ES-I3 (cell line): ENCODE results near the gene RPS2.
A peak's percentile ranks its signal among the peaks of the same experiment; 100 is the strongest.

Experiments used
- H3K36me3 ChIP-seq: 2 replicates; pipeline ENCODE4 v1.6.1; 2013; ENCODE audit warnings: mild to moderate bottlenecking, low read length, control low read depth, moderate library complexity; ENCODE audit not compliant: insufficient read depth
- H3K4me1 ChIP-seq: 2 replicates; pipeline ENCODE4 v1.6.1; 2013; ENCODE audit warnings: mild to moderate bottlenecking, control low read depth, low read length; ENCODE audit not compliant: insufficient read depth
- H3K9ac ChIP-seq: 2 replicates; pipeline ENCODE4 v1.6.1; 2013; ENCODE audit warnings: low read depth, mild to moderate bottlenecking, low read length, moderate library complexity
- H3K9me3 ChIP-seq: 2 replicates; pipeline ENCODE4 v1.6.1; 2013; ENCODE audit warnings: mild to moderate bottlenecking, low read length, moderate library complexity; ENCODE audit not compliant: control insufficient read depth, insufficient read depth

RPS2 gene

DNA sequence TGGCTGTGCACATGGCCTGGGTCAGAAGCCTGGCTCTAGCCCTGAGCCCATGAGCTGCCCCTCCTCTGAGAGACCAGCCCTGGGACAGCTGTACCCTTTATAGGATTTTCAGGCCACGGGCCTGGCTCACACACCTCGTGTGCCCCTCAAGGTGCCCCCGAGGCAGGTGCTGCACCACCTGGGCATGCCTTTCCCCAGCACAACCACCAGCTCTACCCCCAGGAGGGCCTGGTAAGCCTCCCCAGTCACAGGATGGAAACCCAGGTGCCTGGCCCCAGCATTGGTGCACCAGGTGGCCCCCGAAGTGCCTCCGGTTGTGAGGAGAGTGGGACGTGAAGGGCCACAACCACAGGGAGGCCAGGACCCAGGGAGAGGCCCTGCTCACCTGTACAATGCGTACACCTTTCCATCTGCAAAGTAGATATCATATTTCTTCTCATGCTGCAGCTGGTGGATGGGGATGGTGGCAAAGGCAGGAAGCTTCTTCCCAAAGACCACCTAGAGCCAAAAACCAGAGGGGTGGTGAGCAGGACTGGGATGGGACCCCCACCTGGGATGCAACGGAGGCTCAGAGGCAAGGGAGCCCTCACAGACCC is 38.7 kb upstream of the RPS2 start:
- H3K36me3 ChIP-seq: peaks cover 4% of the 10 kb centered on the region; the same call in 1 of the 2 replicates
- no peaks in the 10 kb centered on the region for H3K9me3 ChIP-seq
- H3K4me1 ChIP-seq: peaks cover 9% of the 10 kb centered on the region; the same call in 1 of the 2 replicates
- no peak overlapping the region for H3K9ac ChIP-seq

DNA sequence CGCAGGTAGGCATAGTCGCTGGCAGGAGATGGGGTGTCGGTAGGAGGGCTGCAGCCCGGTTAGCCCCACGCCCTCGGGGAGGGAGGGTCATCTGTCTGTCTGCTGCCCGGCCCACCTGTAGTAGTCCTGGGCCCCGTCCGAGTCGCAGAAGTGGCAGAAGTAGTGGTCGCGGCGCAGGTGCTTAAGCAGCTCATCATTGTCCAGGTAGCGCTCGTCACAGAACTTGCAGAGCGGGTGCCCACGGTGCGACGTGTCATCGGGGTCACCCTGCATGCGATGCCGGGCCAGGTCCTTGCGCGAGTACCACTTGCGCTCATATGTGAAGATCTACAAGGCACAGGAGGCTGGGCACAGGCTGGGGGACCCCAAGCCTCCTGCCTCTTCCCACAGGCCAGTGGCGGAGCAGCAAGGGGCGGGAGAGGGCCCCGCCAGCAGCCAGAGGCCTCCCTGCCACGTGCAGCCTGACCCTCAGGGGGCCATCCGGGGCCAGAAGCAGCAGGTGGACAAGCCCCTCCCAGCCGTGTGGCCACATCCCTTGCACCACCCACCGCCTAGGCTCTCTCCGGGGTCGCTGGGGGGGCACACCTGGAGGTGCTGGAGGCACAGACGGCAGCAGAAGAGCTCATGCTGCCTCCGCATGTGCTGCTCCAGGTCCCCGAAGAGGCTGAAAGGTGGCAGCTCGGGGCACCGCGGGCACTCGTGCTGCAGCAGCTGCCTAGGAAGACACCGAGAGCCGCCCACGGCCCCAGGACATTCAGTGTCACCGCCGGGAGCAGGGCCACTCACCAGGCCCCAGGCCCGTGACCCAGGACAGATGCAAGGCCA is 38.0 kb upstream of the RPS2 start:
- Histone ChIP-seq H3K36me3 (peaks cover 4% of the 10 kb centered on the region; the same call in 1 of the 2 replicates), H3K9me3 (no peaks in the 10 kb centered on the region), H3K9ac (no peak overlapping the region), H3K4me1 (peaks cover 6% of the 10 kb centered on the region; the same call in 1 of the 2 replicates)

DNA sequence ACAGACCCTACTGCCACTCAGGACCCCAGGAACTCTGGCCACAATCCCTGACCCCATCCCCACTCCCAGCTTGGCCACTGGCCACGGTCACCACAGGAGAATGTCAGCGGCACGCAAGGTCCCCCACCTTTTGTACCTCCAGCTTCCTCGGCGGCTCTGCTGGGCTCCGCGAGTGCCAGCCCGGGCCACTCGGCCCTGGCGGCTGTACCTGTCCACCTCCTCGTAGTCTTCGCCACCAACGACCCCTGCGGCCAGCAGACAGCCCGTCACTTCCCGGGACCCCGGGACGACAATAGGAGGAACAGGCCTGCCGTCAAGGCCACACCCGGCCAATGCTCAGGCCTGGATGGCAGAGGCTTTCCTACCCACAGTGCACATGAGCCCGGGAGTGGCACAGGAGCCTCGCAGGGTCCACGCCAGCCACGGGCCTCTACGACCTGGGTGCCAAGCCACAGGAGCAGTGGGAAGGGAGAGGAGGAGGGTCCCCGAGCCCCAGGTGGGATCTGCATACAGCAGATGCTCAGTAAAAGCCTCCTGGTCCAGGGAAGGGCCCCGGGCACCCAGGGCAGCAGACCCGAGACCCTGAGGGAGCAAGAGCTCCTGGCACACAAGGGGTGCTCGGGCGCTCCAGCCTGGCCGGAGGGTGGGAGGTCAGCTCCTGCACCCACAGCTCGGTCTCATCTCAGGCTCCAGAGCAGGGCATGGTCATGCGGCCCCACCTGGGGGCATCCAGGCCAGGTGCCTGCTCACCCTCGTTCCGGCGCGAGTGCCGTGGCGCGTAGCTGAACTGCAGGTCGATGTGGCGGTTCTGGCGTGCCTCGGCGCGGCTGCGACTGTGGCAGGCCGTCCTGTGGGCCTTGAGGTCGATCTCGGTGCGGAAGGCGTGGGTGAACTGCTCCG is 37.1 kb upstream of the RPS2 start:
- Histone ChIP-seq H3K9me3 (no peaks in the 10 kb centered on the region), H3K4me1 (peaks cover 6% of the 10 kb centered on the region; the same call in 1 of the 2 replicates), H3K36me3 (peaks cover 4% of the 10 kb centered on the region; the same call in 1 of the 2 replicates), H3K9ac (no peak overlapping the region)

DNA sequence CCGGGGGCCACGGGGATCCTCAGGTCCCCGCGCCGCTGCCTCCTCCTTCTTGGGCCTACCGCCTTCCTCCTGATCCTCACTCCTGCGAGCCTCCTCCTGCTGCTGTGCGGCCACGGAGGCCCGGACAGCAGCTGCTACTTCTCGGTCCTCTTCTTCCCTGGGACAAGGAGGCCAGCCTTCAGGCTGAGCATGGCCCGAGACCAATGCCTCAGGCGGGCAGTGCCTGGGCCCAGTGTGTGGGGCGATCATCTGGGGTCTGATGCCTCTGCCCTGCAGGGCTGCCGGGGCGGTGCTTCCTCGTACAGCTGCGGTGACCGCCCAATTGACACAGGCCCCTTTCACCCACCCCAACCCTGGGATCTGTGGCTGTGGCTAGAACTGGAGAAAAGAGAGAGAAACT is 36.4 kb upstream of the RPS2 start:
- H3K9me3 ChIP-seq: no peaks in the 10 kb centered on the region
- peaks cover 4% of the 10 kb centered on the region; the same call in 1 of the 2 replicates for H3K36me3 ChIP-seq
- H3K9ac ChIP-seq: no peak overlapping the region
- peaks cover 6% of the 10 kb centered on the region; the same call in 1 of the 2 replicates for H3K4me1 ChIP-seq

DNA sequence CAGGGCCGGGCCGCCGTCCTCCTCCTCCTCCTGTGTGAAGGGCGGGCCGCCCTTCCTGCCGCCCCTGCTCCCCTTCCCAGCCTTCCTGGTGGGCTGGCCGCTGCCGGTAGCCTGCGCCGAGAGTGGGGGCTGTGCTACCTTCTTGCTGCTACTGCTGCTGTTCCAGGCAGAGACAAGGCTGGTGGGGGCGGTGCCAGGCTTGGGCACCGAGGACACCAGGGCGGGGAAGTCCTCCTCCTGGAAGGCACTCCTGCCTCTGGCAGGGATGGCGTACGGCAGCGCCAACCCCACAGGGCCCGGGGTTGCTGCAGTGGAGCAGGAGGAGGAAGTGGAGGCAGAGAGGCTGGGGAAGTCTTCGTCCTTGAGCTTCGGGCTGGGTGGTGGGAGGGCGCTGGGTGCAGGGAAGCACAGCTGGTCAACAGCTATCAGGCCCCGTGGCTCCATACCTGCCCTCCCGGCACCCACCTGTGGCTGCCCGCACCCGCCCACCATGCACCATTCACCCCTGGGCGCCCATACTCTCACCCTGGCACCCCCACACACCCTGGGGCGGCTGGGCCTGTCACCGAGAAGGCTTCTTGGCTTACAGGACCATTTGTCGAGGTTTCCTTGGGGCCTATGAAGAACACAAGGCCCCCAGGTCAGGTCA is 35.4 kb upstream of the RPS2 start:
- Histone ChIP-seq H3K36me3 (peaks cover 4% of the 10 kb centered on the region; the same call in 1 of the 2 replicates), H3K9ac (no peak overlapping the region), H3K4me1 (peaks cover 6% of the 10 kb centered on the region; the same call in 1 of the 2 replicates), H3K9me3 (no peaks in the 10 kb centered on the region)

DNA sequence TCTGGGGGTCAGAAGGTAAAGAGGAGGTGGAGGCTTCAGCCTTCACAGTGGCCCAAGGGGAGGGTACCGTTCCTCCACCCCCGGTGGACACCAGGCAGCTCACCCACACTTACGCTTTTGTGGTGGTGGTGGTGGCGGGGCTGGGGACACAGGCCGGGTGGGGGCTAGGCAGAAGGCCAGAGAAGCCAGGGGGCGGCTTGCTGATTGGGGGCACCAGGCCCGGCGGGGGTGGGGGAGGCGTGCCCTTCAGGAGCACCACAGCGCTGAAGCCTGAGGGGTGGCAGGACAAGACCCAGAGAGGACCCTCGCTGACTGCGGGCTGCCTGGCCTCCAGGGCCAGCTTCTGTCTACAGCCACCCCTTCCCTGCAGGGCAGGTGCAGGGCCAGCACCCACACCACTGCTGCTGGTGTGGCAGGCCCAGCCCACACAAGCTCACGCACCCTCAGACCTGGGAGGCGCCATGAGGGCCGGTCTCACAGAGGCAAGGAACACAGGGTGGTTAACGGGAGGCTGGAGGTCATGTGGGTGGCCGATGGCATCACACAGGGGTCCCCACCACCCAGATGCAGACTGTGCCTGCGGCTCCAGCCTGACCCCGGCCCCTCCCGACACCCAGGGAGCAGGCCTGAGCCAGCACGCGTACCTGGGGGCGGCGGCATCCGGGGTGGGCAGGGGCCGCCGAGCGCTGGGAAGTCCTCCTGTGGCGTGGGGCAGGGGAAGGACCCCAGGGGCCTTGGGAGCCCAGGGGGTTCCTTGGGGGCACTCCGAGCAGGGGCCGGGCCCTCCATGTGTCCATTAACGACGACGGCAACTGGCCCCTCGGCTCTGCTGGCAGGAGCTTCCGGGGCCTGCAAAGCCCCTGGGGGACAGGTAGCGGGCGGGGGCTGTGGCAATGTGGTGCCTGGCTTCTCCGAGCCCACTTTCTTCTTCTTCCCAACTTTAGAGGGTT is 34.5 kb upstream of the RPS2 start:
- no peak overlapping the region for H3K9ac ChIP-seq
- H3K36me3 ChIP-seq: peaks cover 4% of the 10 kb centered on the region; the same call in 1 of the 2 replicates
- no peaks in the 10 kb centered on the region for H3K9me3 ChIP-seq
- peaks cover under 1% of the 10 kb centered on the region; the same call in 1 of the 2 replicates for H3K4me1 ChIP-seq

DNA sequence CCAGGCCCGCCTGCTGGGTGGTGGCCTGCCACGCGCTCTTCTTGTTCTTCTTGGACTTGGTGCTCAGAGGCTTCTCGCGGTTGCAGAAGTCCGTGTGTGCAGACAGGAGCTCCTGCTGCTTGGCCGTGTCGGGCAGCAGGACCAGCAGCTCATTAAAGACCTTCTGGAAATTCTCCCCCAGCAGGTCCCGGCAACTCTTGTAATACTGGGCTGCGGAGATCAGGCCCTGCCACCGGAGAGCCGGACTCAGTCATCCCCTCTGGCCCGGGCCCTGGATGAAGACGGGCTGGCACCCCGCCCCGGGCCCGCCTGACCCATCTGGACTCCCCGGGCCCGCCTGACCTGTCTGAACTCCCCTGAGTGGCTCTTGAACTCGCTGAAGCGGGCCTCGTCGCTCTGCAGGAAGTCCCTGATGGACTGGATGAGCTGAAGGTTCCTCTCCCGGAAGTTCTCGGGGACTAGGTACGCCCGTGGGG is 33.8 kb upstream of the RPS2 start:
- Histone ChIP-seq H3K4me1 (no peaks in the 10 kb centered on the region), H3K9me3 (no peaks in the 10 kb centered on the region), H3K36me3 (peaks cover 4% of the 10 kb centered on the region; the same call in 1 of the 2 replicates), H3K9ac (no peak overlapping the region)

DNA sequence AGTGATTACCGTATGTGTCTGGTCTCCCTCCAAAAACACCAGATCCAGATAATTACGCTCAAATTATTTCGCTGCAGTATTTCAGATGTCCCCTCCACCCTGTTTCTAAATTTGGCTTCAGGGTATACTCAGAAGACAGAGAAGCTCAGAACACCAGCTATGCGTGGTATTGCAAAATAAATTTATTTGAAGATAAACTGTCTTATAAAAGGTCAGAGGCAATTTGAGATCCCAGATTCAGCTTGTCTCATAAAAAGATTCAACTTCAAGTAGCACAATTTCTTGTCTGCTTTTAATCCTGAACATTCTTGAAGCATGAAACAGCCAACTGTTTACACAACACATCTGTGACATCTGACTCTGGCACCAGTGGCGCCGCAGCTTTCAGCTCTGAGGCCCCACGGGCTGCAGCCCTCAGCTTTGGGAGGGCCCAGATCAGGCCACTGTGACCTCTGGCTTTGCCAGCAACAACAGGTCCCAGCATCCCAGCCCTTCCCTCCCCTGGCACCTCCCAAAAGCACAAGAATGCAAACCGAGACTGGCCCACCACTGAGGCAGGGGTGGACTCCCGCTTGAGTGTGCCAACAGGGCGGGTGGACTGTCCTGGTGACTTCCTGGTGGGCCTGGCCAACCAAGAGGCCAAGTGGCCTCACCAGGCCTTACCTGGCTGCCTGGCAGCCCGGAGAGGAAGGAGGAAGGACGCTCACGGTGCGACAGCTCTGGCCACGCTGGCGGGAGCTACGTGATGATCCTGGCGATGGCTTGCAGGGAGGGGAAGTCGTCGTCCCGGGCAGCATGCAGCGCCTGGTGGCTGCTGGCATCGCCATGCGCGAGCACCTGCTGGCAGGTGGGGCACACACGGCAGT is 33.1 kb upstream of the RPS2 start:
- Histone ChIP-seq H3K4me1 (no peaks in the 10 kb centered on the region; the same call in 1 of the 2 replicates), H3K9me3 (no peaks in the 10 kb centered on the region), H3K9ac (no peak overlapping the region), H3K36me3 (peaks cover 4% of the 10 kb centered on the region; the same call in 1 of the 2 replicates)

DNA sequence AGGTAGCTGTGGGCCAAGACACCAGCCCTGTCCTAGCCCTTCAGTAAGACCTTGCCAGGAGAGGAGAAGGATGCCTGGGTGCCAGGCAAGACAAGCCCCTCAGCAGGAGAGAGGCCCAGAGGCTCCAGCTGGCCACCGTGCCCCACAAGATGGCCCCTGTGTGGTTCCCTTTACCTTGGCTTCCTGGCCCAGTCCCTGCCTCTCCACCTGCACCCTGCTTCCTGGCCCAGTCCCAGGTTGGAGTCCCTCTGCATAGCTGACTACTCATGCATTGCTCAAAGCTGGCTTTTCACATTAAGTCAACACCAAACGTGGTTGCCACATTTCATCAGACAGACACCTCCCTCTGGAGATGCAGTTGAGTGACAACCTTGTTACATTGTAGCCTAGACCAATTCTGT is 29.1 kb upstream of the RPS2 start:
- no peaks in the 10 kb centered on the region; the same call in 1 of the 2 replicates for H3K4me1 ChIP-seq
- no peaks in the 10 kb centered on the region for H3K9me3 ChIP-seq
- H3K9ac ChIP-seq: no peak overlapping the region
- H3K36me3 ChIP-seq: no peaks in the 10 kb centered on the region

DNA sequence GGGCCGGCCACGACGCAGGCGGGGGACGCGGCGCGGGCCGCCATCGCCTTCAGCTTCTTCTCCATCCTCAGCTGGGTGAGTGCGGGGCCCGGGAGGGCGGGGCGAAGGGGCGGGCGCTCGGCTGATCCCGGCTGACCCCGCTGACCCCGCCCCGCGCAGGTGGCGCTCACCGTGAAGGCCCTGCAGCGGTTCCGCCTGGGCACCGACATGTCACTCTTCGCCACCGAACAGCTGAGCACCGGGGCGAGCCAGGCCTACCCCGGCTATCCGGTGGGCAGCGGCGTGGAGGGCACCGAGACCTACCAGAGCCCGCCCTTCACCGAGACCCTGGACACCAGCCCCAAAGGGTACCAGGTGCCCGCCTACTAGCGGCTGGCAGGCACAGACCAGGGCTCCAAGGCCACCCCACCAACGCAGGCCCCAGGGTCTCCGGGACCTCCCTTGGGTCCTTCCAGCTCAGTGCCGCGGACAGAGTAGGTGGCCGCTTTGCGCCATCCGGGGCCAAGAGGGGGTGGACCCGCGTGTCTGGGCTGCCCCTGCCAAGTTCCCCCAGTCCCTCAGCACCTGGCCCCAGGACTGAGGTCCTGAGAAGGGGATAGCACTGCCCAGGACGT is 28.2 kb upstream of the RPS2 start:
- H3K9me3 ChIP-seq: no peaks in the 10 kb centered on the region
- no peaks in the 10 kb centered on the region; the same call in 1 of the 2 replicates for H3K4me1 ChIP-seq
- H3K9ac ChIP-seq: peak overlapping the region; percentile 70
- no peaks in the 10 kb centered on the region for H3K36me3 ChIP-seq

DNA sequence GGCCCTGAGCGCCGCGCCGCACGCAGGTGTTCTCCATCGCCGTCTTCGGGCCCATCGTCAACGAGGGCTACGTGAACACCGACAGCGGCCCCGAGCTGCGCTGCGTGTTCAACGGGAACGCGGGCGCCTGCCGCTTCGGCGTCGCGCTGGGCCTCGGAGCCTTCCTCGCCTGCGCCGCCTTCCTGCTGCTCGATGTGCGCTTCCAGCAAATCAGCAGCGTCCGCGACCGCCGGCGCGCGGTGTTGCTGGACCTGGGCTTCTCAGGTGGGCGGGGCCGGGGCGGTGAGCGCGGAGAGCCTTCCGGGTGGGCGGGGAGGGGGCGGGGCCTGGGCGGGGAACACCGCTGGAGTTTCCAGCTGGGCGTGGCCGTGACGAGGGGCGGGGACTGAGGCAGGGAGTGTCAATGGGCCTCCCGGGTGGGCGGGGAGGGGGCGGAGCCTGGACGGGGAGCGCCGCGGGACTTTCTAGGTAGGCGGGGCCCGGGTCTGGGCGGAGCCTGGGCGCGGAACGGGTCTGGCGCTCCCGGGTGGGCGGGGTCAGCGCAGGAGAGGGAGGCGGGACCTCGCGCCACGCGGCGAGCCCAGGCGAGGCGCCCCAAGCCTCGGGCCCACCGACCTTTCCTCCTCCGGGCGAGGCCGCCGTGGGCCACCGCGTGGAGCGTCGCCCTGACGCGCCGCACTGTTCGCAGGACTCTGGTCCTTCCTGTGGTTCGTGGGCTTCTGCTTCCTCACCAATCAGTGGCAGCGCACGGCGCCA is 27.5 kb upstream of the RPS2 start:
- Histone ChIP-seq H3K9ac (peak overlapping the region; percentile 70), H3K4me1 (no peaks in the 10 kb centered on the region; the same call in 1 of the 2 replicates), H3K36me3 (no peaks in the 10 kb centered on the region), H3K9me3 (no peaks in the 10 kb centered on the region)
